NCI-H748 (cell line): ENCODE data around the gene ENTPD1.
A peak's percentile ranks its signal among the peaks of the same experiment; 100 is the strongest.
"Not testable (repeated sequence)": the region's sequence is repeated elsewhere in the genome, so short reads cannot be mapped to it uniquely, and the experiment has no call there.

Experiments used
- DNase-seq: peaks from one replicate; lab custom pipeline; 2025; ENCODE audit not compliant: unreplicated experiment; lab: John Stamatoyannopoulos, UW

Gene ENTPD1

GRCh38 chr10:95756041-95756761 is at the start of gene ENTPD1:
ENTPD1 (plus strand) TSS chr10:95756163; CDS start chr10:95756240, 77 bp downstream.
- no peak for DNase-seq

- no peak for DNase-seq
Observed at GRCh38 chr10:95706573-95706972, 49.4 kb upstream of the ENTPD1 start.

- no peak for DNase-seq
Observed at GRCh38 chr10:95706990-95707389, 49.0 kb upstream of the ENTPD1 start.

GRCh38 chr10:95711492-95711891 is 44.5 kb upstream of the ENTPD1 start:
- no peak for DNase-seq

GRCh38 chr10:95716466-95716865 is 39.5 kb upstream of the ENTPD1 start:
- no peak for DNase-seq

- no peak for DNase-seq
Observed at GRCh38 chr10:95716866-95717265, 39.1 kb upstream of the ENTPD1 start.

- not testable (repeated sequence) for DNase-seq
Observed at GRCh38 chr10:95720745-95721144, 35.2 kb upstream of the ENTPD1 start.

GRCh38 chr10:95722496-95722895 is 33.5 kb upstream of the ENTPD1 start:
- DNase-seq, result not testable (repeated sequence)

- DNase-seq, result no peak
Observed at GRCh38 chr10:95728526-95728925, 27.4 kb upstream of the ENTPD1 start.

- DNase-seq, result no peak
Observed at GRCh38 chr10:95729323-95730055, 26.5 kb upstream of the ENTPD1 start.

GRCh38 chr10:95730233-95730632 is 25.7 kb upstream of the ENTPD1 start:
- DNase-seq, result no peak

- not testable (repeated sequence) for DNase-seq
Observed at GRCh38 chr10:95732907-95733306, 23.1 kb upstream of the ENTPD1 start.

- DNase-seq, result no peak
Observed at GRCh38 chr10:95739056-95739455, 16.9 kb upstream of the ENTPD1 start.

- DNase-seq, result peak; percentile 20
Observed at GRCh38 chr10:95741807-95742467, 14.0 kb upstream of the ENTPD1 start.

GRCh38 chr10:95742485-95742884 is 13.5 kb upstream of the ENTPD1 start:
- peak; percentile 85 for DNase-seq

GRCh38 chr10:95742962-95743535 is 12.9 kb upstream of the ENTPD1 start:
- no peak for DNase-seq

GRCh38 chr10:95745501-95745900 is 10.5 kb upstream of the ENTPD1 start:
- no peak for DNase-seq

GRCh38 chr10:95748349-95748748 is 7.6 kb upstream of the ENTPD1 start:
- DNase-seq, result no peak

- peak; percentile 19 for DNase-seq
Observed at GRCh38 chr10:95755511-95756004, 405 bp upstream of the ENTPD1 start.

- DNase-seq, result no peak
Observed at GRCh38 chr10:95756809-95757684, 1.1 kb downstream of the ENTPD1 start.
